HG03064 (cell line): Measurements from ENCODE around the gene LEMD1.

Source experiments
- ATAC-seq: cut with Tn5 transposase; IDR thresholded peaks from one replicate; pipeline ENCODE4 v1.9.1; 2021; ENCODE audit warnings: low read depth; ENCODE audit not compliant: unreplicated experiment

Gene LEMD1, protein sequence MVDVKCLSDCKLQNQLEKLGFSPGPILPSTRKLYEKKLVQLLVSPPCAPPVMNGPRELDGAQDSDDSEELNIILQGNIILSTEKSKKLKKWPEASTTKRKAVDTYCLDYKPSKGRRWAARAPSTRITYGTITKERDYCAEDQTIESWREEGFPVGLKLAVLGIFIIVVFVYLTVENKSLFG

DNA sequence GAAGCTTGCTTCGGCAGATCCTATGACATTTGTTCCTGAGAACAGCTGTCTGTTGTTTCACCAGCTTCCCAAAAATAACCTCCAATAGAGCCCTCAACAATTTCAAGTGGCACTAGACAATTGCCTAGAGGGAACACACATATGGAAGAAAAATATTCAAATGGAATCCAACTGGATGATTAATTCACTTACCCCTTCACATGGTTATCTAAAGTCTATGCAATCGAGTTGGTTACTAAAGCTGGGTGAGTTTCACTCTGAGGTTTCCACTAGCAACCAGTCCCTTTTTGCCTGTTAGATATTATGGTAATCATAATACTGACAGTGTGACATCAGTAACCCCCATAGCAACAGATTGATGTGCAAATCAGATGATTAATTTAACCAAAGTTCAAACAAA, at the start of gene LEMD1:
TSS of gene LEMD1 (minus strand) at position 259 of the 400 bp plus-strand sequence. CDS start 1,520 bp downstream, outside the sequence.
- no peak for ATAC-seq

GRCh38 chr1:205470131-205470530, 48.3 kb upstream of the LEMD1 start:
- ATAC-seq = no peak

GRCh38 chr1:205466595-205467220, 44.9 kb upstream of the LEMD1 start:
- no peak for ATAC-seq

DNA sequence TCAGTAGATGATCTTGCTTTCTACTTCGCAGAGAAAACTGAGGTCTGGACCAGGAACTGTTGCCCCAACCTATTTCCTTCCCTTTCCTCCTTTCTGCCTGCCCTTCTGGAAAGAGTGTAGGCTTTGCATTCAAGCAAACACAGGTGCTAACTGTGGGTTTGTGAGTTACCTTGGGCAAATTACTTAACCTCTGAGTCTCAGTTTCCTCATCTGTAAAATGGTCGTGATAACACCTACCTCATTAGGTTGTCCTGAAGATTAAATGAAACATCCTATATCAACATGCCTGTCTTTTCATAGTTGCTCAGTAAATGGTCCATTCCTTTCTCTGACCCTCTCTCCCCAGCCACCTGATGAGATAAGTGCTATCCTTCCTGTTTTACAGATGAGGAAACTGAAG, 43.5 kb upstream of the LEMD1 start:
- no peak for ATAC-seq

GRCh38 chr1:205458777-205459566, 37.1 kb upstream of the LEMD1 start:
- ATAC-seq = no peak

DNA sequence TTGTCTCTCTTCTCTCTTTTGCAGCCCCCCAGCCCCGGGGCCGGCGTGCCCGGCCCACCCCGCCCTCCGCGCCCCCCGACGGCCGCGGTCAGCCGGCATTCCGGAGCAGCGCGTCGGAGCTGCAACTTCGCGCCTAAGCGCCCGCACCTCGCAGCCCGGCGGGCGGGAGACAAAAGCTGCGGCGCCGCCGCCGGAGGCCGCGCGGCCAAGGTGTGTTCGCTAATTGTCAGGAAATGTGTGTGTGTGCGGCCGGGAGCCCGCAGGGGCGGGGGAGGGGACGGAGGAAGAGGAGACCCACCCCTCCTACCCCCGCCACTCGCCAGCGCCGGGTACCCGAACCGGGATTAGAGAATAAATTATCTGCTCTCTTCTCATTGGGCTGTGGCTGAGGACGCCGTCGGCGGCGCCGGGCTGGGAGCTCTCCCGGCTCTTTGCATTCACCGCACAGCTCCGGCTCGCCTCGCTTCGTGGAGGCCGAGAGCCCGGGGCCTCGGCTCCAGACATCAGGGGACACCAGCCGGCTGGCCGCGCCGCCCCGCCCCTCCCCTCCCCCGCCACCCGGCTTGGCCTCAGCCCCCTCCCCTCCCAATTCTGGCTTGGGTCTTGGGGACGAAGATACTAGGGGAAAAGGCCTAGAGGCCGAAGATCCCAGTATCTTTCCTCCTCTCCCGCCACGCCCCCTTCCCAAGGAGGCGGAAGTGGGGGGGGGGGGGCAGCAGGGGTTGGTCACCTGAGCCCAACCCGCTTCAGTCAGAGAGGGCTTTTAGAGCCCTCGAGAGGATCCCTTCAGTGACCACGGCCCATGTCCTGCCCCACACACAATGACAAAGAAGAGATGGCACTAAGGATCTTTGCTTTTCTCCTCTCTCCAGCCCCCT, 35.3 kb upstream of the LEMD1 start:
- ATAC-seq = no peak

DNA sequence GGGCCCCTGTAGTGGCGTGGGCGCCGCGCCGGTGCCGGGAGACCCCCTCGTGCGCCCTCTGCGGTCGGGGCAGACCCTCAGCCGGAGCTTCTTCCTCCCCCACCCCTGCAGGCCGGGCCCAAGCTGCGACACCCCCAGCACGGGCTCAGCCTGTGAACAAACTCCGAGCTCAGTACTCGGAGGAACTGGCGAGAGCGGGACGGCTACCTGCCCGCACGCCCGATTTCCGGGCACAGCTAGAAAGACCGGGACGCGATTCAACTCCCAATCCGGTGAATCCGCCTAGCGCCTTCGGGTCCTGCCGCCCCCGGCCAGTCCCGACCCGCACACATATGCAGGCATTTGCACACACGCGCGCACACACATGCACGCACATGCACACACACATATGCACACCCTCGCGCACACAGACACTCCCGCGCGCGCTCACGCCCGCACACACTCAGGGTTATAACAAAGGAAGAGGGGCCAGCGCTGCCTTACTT, 34.6 kb upstream of the LEMD1 start:
- ATAC-seq = no peak

DNA sequence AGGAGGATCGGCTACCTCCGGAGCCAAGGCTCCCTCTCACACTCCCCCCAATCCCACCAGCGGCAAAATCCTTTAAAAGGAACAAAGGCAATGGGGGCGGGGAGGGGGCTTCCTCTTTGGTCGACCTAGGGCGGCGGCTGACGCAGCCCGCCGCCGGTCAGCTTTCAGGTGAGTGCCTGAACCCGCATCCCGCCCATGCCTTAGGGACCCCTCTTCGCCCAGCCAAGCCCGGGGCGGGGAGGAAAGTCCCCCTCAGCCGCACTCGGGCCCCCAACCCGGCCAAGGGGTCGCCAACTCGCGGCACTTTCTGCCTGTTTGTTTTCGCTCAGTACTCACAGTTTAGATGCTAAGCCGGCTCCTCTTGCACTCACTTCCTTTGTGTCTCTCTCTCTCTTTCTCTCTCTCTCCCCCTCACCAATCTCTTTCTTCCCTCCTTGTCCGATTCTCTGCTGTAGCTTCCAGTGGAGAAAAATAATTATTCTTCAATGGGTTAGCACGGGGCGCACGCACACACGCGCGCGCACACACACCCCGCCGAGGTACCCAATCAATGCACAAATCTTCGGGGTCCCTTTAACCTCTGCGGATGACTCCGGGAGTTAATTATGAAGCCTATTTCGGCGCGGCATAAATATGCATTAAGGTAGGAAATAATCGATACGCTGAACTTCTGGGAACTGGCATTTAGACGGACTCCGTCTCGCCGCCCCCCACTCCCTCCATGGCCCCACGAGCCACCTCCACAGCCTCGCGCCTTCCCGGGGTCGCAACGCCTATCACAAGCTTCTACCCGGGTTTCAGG, 33.9 kb upstream of the LEMD1 start, which contains the start of gene BLACAT1:
TSS of gene BLACAT1 (minus strand) at position 465 of the 802 bp plus-strand sequence.
- no peak for ATAC-seq

DNA sequence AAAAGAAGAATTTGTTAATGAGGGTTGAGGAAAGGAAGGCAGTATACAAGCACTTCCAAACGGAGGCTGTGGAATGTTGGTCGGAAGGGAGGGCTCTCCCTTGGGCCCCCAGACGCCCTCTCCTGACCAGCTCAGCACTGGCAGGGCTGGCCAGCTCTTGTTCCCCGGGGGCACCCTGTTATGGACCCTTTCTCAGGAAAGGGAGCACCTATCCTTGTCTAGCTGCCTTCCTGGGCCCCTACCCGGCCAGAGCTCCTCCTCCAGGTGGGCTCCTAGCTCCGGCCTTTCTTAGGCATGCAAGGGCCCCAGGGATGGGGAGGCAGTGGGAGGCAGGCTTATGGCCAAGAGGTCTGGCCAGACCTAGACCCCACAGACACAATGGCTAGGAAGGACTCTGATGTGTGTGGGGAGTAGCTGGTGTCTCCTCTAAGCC, 33.1 kb upstream of the LEMD1 start:
- ATAC-seq = no peak

DNA sequence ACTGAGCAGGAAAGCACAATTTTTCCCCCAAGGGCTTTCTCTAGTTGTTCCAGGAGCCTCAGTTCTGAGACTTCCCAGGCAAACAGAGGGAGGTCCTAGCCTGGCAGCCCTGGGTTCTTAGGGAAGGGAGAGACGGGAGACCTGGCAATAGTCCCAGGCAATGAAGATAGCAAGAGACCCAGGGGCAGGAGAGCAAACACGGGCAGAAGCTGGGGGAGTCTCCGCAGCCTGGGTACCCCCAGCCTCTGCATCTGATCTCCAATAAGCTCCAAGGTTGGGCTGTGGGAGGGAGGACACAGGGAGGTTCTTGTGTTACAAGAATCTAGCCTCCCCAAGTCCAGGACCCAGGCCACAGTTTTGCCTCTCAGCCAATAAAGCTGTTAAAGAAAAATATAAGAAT, 31.6 kb upstream of the LEMD1 start:
- no peak for ATAC-seq

DNA sequence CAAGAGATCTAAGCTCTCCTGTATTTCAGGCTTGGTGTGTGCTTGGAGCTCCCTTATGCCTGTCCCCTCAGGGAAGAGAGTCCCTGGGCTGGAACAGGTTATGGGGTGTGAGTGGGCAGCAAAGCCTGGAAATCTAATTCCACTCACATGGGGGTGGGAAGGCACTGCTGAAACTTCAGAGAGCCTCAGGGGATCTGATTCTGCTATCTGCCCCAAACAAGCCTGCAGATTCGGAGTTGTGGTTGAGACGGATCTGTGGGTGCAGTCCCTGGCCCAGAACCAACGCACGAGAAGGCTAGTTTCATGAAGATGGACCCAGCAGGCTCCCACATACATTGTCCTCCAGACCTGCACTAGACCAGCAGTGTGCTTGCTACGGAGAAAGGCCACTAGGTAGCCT, 31.1 kb upstream of the LEMD1 start:
- no peak for ATAC-seq

GRCh38 chr1:205452364-205452763, 30.5 kb upstream of the LEMD1 start:
- no peak for ATAC-seq

- no peak for ATAC-seq
Observed at GRCh38 chr1:205451759-205452164, 29.9 kb upstream of the LEMD1 start.

DNA sequence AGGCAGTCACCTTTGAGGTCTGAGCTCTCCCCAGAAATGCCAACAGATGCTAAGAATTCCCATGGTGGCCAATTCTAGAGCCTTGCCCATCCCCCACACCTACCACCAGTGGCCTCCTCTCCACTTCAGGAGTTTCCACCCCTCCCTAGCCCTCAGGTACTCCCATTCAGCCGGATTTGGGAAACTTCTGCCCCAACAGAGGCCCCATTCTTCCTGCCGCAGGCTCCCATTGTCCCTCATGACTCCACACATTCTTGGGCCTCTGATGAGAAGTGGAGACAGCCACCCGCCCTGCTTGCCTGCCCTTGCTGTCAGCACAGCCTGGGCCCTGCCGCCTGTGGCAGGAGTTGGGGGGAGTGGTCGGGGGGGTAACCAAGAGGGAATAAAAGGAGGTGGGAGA, 29.3 kb upstream of the LEMD1 start:
- no peak for ATAC-seq

DNA sequence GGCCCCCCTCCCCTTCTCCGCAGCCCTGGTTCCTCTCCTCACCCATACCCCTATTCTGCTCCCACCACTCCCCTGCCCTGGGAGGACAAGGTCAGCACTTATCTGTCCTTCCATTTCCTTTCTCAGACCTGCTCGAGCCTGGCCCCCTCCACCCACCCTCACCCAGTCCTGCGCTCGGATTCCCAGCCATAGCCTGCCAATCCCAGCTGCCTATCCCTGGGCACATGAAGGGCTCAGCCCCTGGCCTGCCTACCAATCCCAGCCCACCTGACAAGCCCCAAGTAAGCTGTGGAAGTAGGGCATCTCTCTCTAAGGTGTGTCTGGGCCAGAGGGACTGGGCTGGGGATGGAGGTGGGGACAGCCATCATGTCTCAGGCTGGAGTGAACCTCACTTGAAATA, 28.6 kb upstream of the LEMD1 start:
- ATAC-seq = no peak

DNA sequence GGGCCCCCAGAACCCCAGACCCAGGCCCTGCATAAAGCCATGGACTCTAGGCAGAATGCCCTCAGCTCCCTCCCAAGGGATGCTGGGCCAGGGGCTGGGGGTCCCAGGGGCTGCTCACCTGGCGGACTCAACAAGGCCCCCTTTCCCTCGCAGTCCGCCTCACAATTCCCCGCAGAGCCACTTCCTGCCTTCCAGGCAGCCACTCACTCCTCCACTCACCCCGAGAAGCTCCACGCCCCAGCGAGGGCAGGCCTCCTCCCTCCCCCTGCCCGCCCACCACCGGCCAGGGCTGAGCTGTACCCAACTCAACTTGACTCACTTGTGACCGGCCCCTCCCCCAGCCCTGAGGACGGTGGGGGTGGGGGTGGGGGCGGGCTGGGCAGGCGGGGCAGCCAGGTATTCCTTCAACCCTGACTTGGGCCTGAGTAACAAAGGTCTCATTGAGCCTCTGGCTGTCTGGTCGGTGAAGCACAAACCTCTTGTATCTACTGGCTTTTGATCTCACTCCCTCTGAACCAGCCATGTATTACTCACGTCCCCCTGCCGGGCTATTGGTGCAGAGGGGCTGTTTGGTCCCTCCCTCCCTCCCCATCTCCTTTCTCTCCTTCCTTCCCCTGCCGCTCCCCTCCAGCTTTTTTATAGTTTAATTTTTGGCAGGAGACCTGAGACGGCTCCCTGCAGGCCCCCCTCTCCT, 28.0 kb upstream of the LEMD1 start:
- no peak for ATAC-seq

DNA sequence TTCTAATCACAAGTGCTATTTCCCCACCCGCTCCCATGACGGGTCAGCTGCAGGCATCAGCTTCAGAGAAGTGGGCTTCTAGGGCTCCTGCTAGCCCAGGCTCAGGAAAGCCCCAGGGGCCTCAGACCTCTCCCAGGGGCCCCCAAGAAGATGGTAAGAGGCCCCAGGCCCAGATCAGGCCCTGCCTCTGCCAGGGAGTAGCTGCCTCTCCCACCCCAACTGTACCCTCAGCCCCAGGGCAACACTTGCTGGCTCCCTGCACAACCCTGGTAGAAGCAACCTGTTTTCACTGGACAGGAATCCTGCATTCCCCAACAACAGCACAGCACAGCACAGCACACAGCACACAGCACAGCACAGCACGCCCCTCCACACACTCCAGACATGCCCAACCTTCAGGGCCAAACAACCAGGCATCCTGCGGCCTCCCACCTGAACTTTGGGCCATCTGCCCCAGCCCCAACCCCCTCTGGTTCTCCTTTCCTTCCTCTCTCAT, 27.4 kb upstream of the LEMD1 start:
- no peak for ATAC-seq

- ATAC-seq = no peak
Observed at GRCh38 chr1:205448540-205449253, 26.8 kb upstream of the LEMD1 start.
